T-helper 2 cell (primary cell): ENCODE data around the gene CCDC50.
A peak's percentile ranks its signal among the peaks of the same experiment; 100 is the strongest.

Experiments used
- DNase-seq, 5 experiments: peaks; one replicate each; pipeline versions ENCODE4 v3.0.0 to v3.0.0-alpha.2; 2012 to 2022

CCDC50 gene

DNA sequence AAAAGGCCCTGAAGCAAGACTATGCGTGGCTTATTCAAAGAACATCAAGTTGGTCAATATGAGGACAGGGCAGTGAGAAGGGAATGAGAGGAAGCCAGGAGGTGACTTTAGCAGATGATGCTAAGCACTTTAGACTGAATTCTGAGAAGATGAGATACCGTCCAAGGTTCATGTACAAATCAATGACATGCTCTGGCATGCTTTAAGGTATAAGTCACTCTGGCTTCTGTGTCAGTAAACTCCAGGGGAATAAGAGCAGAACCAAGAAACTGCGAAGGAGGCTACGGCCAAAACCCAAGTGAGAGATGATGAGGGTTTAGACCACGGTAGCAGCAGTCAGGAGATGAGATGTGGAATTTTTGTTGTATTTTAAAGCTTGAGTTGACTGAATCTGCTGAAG is 8.9 kb upstream of the CCDC50 start:
- no peak for DNase-seq

DNA sequence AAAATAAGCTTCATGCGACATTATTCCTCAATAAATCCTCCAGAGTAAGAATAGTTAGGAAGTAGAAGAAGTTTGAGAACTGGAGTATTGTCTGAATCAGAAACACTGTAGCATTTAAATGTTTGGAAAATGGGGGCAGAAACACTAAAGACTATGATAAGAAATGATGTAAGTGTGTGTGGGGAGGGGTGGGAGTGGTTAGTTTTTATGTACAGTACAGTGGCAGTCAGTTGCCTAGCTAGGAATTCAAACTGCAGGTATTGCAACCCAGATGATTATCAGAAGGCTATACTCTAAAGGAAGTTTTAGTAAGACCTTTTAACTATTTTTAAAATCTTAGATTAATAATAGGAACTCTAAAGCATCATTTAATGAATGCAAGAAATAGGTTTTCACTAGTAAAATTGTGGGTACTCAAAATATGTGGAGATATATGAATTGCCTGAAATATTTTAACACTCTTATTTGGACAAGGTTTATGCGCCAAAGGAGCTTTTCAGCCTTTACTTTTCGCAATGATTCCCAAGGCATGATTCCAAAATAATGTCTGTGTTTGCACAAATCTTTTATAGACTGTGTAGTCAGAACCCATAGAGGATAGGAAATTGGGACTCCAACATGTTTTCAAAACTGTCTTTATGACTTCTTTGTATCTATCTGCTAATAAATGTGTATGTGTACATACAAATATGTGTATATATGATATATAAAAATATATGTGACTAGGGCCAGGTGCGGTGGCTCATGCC is 8.0 kb upstream of the CCDC50 start:
- no peak for DNase-seq

DNA sequence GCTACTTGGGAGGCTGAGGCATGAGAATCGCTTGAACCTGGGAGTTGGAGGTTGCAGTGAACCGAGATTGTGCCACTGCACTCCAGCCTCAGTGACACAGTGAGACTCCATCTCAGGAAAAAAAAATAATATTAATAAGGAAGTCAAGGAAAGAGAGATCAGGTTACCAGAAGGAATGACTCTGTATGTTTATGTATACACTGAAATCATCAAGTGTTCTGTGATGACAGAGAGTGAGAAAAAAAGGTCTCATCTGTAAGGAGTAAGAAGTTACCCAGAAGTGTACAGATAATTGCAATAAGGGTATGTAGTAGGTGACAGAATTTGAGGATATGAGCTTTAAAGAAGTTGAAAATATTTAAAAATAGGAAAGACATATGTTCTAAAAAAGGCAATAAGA is 4.3 kb upstream of the CCDC50 start:
- no peak for DNase-seq

DNA sequence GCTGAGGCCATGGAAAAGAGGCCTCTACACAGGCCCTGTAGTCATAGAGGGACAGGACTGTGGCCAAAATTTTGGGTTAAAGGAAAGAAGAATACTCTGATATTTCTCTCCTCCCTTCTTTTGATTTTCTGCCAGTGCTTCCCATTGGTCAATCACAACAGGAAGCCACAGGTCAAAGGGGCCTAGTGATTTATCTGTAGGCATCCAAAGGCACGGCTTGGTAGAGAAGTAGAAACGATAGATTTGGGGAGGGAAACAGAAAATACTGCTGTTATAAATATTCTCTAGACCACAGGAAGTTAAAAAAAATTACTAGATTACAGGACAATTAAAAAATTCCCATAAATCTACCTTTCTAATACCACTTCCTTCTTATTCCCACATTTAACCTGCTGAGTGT is 1.7 kb upstream of the CCDC50 start:
- no peak for DNase-seq

DNA sequence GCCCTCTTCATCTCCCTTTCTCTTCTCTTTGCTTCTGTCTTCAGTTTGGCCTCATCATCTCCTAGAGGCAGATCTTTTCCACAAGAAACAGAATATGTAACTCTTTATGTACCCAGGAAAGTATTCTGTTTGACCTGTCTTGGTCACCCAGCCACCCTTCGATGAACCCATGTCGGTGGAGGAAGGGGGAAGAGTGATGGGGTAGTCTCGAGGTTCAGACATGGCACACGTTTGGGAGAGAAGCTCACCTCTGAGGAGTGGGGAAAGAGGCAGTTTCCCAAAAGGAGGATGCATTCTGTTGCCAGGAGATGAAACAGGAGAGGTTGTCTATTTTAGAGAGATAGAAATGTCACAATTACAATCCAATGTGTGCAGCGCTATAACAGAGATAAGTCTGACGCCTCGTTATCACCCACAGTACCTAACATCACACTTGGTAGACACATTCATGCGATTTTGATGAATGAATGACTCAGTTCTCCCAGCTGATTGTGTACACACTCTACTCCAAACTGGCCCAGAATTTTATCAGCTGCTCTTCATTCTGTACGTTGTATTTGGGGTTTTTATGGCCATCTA is 722 bp upstream of the CCDC50 start:
- peak in 2 of 5 experiments; percentile 2 to 57 for DNase-seq

DNA sequence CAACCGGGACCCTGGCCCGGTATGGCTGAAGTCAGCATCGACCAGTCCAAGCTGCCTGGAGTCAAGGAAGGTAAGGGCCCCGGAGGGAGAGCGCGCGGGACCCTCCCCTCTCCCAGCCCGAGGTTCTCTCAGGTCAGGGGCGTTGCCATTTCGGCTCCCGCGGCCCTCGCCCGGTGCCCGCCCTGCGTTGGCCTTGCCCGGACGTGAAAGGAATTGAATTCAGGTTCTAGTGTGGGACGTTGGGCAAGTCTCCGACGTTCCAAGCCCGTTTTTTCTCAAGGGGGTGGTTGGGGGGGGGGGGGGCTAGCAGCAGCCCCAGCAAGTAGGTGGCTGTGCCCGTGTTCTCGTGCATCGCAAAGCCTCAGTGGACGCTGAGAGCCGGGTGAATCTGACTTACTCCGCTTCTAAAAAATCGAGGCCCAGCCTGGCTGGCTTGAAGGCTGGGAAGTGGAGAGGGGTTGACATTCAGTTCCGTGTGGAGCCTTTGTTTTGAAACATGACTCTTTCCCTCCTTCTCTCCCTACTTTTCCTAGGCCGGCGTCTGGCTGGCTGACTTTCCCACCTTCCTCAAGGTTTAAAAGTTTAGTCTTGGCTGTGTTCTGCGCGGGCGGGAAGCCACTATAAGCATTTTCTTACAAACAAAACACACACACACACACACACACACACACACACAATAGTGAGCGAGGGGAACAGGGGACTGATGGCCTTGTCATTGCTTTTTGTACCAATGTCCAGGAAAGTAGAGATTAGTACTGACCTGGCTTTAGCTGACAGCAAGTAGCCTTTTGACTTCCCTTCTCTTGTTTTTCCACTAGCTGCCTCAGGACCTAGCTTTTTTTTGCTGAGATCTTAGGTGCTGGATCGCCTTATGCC is 698 bp downstream of the CCDC50 start, which contains the start of gene UTS2B:
Gene UTS2B, minus strand, starts transcription at position 873 of the 876 bp plus-strand sequence. CDS start 48,337 bp downstream, outside the sequence.
- DNase-seq = peak in 2 of 5 experiments; percentile 5 to 31

DNA sequence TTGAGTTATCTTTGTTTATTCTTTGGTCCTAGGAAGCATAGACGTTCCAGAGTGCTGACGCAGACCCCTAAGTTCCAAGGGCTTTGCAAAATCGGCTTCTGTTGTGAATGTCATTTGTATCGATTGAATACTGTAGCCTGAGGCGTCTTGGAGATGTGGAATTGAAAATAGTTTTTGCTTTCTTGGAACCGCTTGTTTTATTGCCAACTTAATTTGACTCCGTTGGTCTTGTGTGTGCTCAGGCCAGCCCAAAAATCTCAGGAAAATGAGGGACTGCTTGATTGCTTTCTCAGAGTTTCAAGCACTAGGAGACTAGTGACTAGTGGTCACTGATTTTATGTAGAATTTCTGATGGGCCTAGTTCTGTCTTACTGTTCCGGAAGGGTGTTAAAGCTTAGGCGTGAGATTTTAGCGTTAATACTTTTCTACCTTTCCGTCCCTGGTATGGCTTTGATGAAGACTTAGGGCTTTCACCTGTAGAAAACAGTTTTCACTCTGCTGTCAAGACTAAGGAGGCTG is 1.4 kb downstream of the CCDC50 start:
- DNase-seq = no peak

DNA sequence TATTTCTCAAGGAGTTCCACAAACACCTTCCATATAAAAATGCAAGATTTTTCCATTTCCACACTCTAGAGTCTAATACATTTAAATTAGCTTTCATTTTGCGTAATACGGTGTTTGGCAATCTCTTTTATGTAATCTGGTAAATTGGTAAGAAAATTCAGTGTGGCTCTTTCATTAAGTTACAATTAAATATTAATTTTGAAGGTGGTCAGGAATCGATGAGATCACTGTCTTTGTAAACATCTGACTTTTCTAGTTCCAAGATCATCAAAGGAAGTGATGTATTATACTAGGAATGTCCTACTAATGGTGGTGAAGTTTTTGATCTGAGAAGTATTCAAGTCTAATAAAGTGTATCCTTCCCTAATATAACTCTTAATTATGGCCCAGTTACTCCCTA is 2.2 kb downstream of the CCDC50 start:
- no peak for DNase-seq

DNA sequence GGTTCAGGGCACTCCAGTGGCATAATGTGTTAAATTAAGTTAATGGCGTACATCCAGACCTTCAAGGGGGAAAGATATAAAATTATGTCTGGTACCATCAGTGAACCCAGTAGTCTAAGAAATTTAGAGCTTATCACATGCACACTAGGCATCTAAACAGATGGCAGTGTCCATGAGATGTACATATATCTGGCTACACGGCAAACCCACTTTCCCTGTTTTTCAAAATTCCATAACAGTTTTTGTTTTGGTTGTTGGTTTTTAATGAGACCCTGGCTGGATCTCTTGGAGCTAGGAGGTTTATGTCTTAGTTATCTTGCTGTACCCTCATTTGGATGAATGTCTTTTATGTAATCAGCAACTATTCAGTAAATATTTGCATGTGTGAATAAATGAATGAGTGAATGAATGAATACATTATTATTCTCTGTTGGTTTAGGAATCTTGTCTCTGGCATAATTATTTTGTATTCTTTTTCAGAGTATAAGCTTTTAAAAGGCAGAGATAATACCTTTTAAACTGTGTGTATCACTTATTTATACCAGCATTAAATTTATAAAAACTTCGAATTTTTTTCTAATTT is 4.2 kb downstream of the CCDC50 start:
- no peak for DNase-seq

DNA sequence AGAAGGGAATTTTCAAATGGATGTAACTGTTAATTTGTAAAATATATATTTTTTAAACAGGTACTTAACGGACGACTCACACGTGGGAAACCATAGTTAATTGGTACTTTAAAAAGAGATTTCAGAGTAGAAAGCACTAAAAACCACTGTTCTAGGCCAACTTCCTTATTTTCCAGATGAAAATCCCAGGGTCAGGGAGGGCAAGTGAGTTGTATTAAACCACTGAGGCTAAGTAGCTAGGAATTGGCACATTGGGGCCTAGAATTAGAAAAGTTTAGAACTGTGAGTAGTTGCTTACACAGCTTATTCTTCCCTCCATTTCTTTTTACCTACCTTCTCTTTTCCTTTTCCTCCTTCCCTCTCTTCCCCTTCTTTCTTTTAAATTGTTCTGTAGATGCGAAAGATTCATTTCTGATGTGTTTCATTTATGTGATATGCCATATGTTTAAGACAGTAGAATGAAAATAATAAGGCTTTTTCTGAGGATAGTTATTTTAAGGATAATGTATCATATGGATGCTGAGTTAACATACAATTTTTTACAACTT is 5.2 kb downstream of the CCDC50 start:
- DNase-seq = no peak

DNA sequence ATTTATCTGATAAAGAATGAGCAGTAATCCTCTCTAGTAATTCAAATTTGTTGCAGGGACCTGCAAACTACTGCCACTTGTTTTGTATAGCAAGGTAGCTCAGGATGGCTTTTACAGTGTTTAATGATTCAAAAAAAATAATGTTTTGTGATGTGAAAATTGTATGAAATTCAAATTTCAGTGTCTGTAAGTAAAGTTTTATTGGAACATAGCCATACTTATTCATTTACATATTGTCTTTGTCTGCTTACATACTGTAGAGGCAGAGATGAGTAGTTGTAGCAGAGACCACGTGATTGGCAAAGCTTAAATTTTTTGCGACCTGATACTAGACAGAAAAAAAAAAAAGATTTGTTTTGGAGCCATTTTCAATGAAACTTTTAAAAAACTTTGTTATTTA is 7.6 kb downstream of the CCDC50 start:
- peak in 1 of 5 experiments; percentile 7 for DNase-seq

DNA sequence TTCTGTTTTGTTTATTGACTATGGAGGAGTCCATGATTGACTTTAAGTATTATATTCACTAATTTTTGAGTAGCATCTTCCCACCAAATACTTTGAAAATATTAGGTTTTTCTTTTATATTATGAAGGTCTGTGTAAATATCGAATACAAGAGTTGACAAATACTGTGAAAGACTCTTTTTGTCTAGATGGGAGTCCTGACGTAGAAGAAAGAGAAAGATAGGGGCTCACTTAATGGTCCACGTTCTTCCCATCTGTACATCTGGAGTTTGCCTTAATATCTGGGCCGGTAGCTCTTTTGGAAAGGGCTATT is 8.9 kb downstream of the CCDC50 start:
- DNase-seq = no peak

DNA sequence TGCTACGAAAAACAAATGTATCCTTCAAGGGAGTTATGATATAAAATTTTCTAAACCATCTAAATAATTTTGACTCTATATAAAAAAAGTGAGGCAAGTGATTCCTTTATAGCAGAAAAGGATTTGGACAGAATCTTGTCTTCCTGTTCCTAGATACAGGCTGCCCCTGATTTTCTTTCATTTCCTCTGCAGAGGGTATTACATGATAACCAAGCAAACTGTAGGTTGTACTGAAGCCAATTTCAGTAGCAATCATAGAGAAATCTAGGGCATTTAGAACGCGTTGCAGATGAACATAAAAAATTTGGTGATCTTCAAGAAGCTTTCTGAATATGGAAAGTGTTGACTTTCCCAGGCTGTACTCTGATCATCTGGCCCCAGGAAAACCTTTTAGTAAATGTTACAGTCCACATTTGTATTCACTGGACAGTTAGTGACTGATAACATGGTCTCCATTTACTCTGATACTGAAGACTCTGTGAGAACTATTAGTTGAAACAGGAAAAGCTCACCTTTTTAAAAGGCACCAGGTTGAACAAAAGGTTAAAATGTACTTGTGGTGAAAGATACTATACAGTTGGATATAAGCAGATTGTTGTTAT is 10.2 kb downstream of the CCDC50 start:
- no peak for DNase-seq

DNA sequence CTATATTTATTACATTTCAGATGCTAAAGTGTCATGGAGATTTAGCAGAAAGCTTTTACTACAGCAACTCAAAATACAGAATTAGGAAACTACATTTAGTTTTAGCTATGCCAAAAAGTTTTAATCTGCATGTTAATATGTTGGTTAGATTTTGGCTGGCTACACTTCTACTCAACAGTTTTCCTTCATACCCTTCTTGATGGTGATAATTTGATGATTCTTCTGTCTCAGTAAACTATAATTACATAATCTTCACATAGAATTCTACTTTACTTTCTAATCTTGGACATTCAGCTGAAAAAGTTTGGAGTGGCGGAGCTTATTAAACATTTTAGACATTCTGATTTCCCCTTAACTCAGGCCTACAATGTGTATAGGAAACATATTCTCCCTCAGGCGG is 11.2 kb downstream of the CCDC50 start:
- DNase-seq = no peak

DNA sequence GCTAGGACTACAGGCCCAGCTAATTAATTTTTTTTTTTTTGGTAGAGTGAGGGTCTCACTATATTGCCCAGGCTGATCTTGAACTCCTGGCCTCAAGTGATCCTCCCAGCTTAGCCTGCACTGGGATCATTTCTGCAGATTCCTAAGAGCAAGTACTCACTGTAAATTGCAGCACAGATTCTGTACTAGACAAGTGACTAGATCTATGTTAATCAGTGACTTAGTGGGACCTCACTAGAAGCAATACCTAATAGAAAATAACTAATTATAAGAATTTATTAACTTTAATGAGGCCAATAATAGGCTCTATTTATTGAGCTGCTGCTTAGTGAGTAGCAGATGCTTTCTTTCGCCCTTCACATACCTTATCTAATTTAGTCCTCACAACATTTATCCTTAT is 11.8 kb downstream of the CCDC50 start:
- no peak for DNase-seq

DNA sequence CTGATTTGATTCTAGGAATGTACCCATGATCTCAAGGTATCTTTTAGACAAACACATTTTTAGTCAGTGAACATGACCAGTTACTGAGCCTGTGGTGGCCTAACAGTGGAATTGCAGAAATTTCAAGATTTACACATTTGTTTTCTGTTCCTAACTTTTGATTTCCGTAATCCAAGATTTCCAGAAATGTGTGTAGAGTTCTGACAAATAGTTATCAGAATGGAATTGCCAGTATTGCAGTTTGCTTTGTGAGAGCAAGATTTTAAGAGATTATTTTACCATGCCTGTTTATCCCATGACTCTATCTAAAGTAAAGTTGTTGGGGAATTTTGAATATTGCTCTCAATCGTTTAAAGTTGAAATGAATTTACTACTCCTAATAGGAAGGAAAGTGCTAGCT is 12.8 kb downstream of the CCDC50 start:
- DNase-seq = no peak

DNA sequence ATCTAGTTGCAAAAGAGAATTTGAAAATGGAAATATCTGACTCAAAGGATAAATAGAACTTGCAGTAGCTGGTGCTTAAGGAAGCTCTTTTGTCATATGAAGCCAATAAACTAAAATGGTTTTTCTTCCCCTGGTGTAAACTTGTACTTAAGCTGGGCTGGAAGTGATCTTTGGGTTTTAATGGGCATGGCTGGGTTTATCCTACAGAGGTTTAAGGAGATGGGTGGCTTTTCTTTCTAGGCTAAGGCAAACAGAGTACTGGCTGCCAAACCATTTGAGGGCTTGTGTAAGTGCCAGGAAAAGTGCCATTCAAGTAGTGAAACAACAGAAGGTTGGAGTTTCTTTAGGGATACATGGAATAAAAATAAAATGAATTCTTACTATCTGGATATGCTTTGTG is 13.2 kb downstream of the CCDC50 start:
- no peak for DNase-seq

DNA sequence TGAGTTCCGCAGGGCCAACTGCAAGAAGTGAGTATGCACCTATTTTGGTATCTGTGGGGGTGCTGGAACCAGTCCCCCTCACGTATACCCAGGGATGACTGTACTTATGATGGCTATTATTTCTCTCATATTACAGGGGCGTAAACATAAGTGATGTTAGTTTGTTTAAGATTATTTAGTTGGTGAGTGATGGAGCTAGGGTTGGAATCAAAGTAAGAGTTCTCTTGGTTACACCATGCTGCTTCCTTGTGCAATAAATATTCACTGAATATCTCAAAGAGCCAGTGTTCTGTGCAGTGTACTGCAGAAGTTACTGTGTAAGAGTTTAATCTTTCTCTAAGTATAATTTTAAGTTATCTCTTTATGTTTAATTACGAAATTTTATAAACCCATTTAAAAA is 13.9 kb downstream of the CCDC50 start:
- DNase-seq = no peak

DNA sequence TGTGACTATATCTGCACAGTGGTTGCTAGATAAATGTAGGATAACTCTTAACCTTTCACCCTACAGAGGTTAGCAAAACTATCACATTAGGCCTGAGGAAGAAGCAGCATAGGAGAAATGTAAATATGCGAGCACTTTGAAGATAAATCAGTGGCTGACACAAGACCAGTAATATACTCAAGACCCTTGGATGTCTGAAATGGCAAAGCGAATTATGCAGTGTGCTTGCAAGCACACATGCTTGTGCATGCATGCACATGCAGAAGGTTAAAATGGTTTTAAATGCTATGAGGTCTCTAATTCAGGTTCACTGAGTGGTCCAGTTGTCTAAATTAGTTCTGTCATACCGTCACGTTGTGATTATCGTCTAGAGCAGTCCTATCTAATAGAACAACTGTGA is 14.7 kb downstream of the CCDC50 start:
- DNase-seq = no peak

DNA sequence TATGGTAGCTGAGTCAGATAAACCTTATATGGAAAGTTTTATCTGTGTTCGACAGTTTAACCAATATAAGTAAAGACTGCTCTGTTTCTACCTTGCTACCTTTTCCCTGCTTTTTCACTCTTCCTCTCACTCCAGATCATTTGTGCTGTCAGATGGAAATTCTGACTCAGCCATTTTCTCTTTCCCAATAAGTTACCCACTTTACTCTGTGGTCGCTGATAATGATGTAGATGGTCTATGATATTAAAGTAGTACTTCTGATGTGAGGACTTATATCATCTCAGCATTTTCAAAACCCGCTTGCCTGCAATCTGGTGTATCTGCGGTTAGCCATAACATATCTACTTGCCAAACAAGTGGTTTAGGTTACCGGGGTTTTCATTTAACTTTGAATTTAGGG is 16.1 kb downstream of the CCDC50 start:
- peak in 1 of 5 experiments; percentile 28 for DNase-seq

DNA sequence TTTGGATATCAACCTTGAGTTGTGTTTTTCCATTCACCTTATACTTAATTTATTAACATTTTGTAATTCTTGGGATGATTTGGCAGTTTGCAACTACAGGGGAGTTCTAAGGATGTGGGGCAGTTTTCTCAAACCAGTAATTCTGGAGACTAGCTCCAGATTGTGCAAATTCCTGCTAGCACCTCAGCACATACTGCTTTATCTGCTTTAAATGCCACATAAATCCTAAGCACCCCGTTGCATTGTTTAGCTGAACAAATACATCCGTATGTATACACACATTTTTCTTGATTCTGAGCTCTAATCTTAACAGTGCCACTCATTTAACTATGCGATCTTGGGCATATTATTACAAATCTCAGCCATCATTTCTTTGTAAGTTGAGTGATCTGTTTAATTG is 18.0 kb downstream of the CCDC50 start:
- no peak for DNase-seq

DNA sequence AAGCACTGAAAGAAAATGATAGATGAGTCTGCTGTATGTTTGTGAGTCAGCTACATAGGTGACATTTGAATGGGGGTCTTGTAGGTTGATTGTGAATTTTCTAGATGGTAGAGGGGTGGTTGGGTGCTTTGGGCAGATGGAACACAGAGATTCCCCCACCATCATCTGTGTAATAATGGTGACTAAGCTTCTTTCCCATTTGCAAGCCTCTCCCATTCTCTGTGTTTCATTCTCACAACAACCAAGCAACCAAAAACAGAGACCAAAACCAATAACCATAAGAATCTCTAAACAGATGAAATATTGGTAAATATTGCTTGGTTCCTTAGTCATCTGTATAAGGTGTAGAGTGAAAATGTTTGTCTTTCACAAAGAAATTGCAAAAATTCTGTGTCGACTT is 18.9 kb downstream of the CCDC50 start:
- DNase-seq = no peak
